Ovary (tissue), 9 donors: ENCODE data around the gene HSD11B2. TPM values are rescaled to one million over a fixed set of nuclear protein-coding genes. Genes with fewer than 3 reads are reported as not detected.
A peak's percentile ranks its signal among the peaks of the same experiment; 100 is the strongest.

ENCODE experiments used
- DNase-seq, 5 donors: peaks; one replicate each; pipeline ENCODE4 v3.0.0-alpha.2; 2019 to 2020
- H3K27ac ChIP-seq, 2 donors: fragments of 200-600 bp; one replicate each; pipeline versions ENCODE4 v1.5.1 to v1.8.0; 2019 to 2022
- H3K27me3 ChIP-seq: fragments of 200-600 bp; one replicate; pipeline ENCODE4 v1.8.0; 2022
- H3K36me3 ChIP-seq: fragments of 200-600 bp; sonication (generic); one replicate; pipeline ENCODE4 v1.5.1; 2019
- H3K4me1 ChIP-seq: one replicate; pipeline ENCODE4 v1.8.1; 2013; ENCODE audit warnings: mild to moderate bottlenecking, moderate library complexity; ENCODE audit not compliant: insufficient read depth
- H3K4me3 ChIP-seq: fragments of 200-600 bp; sonication (generic); one replicate; pipeline ENCODE4 v1.5.1; 2017
- H3K9me3 ChIP-seq, 2 donors: fragments of 200-600 bp in 1 of 2; sonication (generic) in 1 of 2; one replicate each; pipeline versions ENCODE4 v1.5.1 to v1.8.1; 2013 to 2019; ENCODE audit warnings: mild to moderate bottlenecking in 1 of 2, moderate library complexity in 1 of 2
- CTCF ChIP-seq, 3 donors: fragments of 450-650 bp in 2 of 3; fragments of 200-600 bp in 1 of 3; IDR thresholded peaks; one replicate each; pipeline versions ENCODE4 v1.5.1 to v1.8.0; 2016 to 2022; ENCODE audit warnings: antibody characterized with exemption in 3 of 3, mild to moderate bottlenecking in 1 of 3
- EP300 ChIP-seq: sonication (generic); formaldehyde crosslinking; IDR thresholded peaks from one replicate; pipeline ENCODE4 v1.6.1; 2017; ENCODE audit warnings: antibody characterized with exemption
- POLR2A ChIP-seq: fragments of 450-650 bp; IDR thresholded peaks from one replicate; pipeline ENCODE4 v1.6.1; 2017; ENCODE audit warnings: antibody characterized with exemption, mild to moderate bottlenecking, moderate library complexity
- WGBS, 3 donors: extraction: QIAGEN DNeasy Blood & Tissue Kit in 1 of 3; methylation state at CpG; one replicate each; pipeline versions ENCODE4 v1.1.5 to v1.1.7; 2013 to 2017; 5-methylcytosine and 5-hydroxymethylcytosine counted together
- intact Hi-C, 4 donors: fragments of 100-400 bp; cut with DNase I; formaldehyde crosslinking; loops; one replicate each; pipeline versions ENCODE4 v1.11.0 to v1.15.1; 2022 to 2023
- polyA plus RNA-seq, 2 donors: library from polyadenylated mRNA; stranded (reverse); fragments of 200-250 nt in 1 of 2; fragments of 350-450 nt in 1 of 2; fragmentation: Illumina TruSeq in 1 of 2; extraction: RNeasy Lipid Tissue Mini Kit (QIAGEN cat#74804) in 1 of 2; gene quantifications; one replicate each; pipeline ENCODE4 v1.2.3, GENCODE V29; 2013 to 2014
- total RNA-seq, 7 donors: library from RNA; depleted of rRNA in 2 of 7; stranded (reverse); fragments of >200 nt in 2 of 7; fragmentation: NEBNext Ultra II Directional in 3 of 7; extraction: Animal tissue kit (Norgen Biotek cat#: 25700) in 3 of 7; gene quantifications; one replicate each; pipeline versions ENCODE4 v1.1.0 to v1.2.4, GENCODE V29; 2016 to 2023
- donor health status: DM: no; HTN: no; CAD: no; lungs with moderate emphysema.
- donor health status: DM: no; HTN: no; CAD: no.
- donor health status: Bipolar disorder and iron deficiency.
- donor health status: DM: yes; HTN: yes; CAD: no.
- donor health status: DM: no; HTN: no; CAD: no.
- donor health status: DM: yes; HTN: yes; CAD: no.

HSD11B2 gene
- total and polyA plus RNA-seq, 9 donors = 1.3 to 26.3 (median 15.7) TPM

GRCh38 chr16:67399749-67400704, 30.9 kb upstream of the HSD11B2 start:
- intact Hi-C loops = loop anchor here in 2 of 4 donors (5.0 to 10.0 kb wide), 3 partner anchors 115 to 435 kb away; partner anchors contain the start of genes CES3 (in 1 of the 2) and PLEKHG4 (in 1 of the 2)
- 68 to 73% (median 71%) methylated on average over 17 to 19 of the region's 19 CpGs for WGBS, 3 donors
- Histone ChIP-seq H3K4me3 (no peak overlapping the region), H3K27ac (no peak overlapping the region), H3K27me3 (no peaks in the 10 kb centered on the region), H3K9me3 (no peaks in the 10 kb centered on the region), H3K36me3 (no peaks in the 10 kb centered on the region), H3K4me1 (peaks cover 3% of the 10 kb centered on the region)
- peak in 1 of 3 donors; percentile 1 for TF ChIP-seq CTCF (IDR thresholded peaks at IDR 0.05)
- no peak for TF ChIP-seq POLR2A
- no peak for TF ChIP-seq EP300
- peak in 1 of 5 donors; percentile 44 for DNase-seq

- H3K27me3 ChIP-seq = no peaks in the 10 kb centered on the region
- 89 to 93% (median 92%) methylated on average over 14 of the region's 14 CpGs for WGBS, 3 donors
- no peak overlapping the region for H3K27ac ChIP-seq
- peaks cover 3% of the 10 kb centered on the region for H3K4me1 ChIP-seq
- no peak overlapping the region for H3K4me3 ChIP-seq
- H3K9me3 ChIP-seq = no peaks in the 10 kb centered on the region
- intact Hi-C loops = no loop called here
- no peak for DNase-seq
- TF ChIP-seq EP300 = no peak
- TF ChIP-seq CTCF (IDR thresholded peaks at IDR 0.05) = no peak
- no peak for TF ChIP-seq POLR2A
- no peaks in the 10 kb centered on the region for H3K36me3 ChIP-seq
These were observed 30.0 kb upstream of the HSD11B2 start for GRCh38 chr16:67400901-67401300.

- no peak for DNase-seq
- WGBS, 3 donors = 84 to 91% (median 89%) methylated on average over 12 of the region's 12 CpGs
These were observed 26.9 kb upstream of the HSD11B2 start for GRCh38 chr16:67403976-67404555.

More at GRCh38 chr16:67403976-67404555, 26.9 kb upstream of the HSD11B2 start:
- Histone ChIP-seq H3K27me3 (no peaks in the 10 kb centered on the region), H3K36me3 (no peaks in the 10 kb centered on the region), H3K9me3 (no peaks in the 10 kb centered on the region), H3K4me1 (peaks cover 2% of the 10 kb centered on the region), H3K4me3 (no peak overlapping the region), H3K27ac (no peak overlapping the region)
- intact Hi-C loops = no loop called here
- TF ChIP-seq CTCF (IDR thresholded peaks at IDR 0.05) = no peak
- no peak for TF ChIP-seq EP300
- no peak for TF ChIP-seq POLR2A
